ENCODE measurements around the gene DCAF5. TPM values are rescaled to one million over a fixed set of nuclear protein-coding genes. Genes with fewer than 3 reads are reported as not detected.

DCAF5 gene
- total RNA-seq, 1 experiment from 2014 or later = 29.1 TPM

GRCh38 chr14:69044965-69045555, 107.9 kb downstream of the DCAF5 start:
- Histone ChIP-seq H3K9me3 (ENCODE audit: insufficient read depth, low read depth) (no peaks in the 10 kb centered on the region), H3K79me2 (ENCODE audit: low read depth) (no peaks in the 10 kb centered on the region), H3F3A (ENCODE audit: insufficient read depth, low read depth) (peaks cover 3% of the 10 kb centered on the region; the same call in 1 of the 2 replicates), H4K20me1 (ENCODE audit: insufficient read depth) (no peaks in the 10 kb centered on the region), H3K27ac (no peak overlapping the region), H3K4me1 (replicated peaks; ENCODE audit: insufficient read depth) (peaks cover 35% of the 10 kb centered on the region), H3K9me2 (ENCODE audit: insufficient read depth) (no peaks in the 10 kb centered on the region), H3K27me3 (ENCODE audit: insufficient read depth, low read depth) (no peaks in the 10 kb centered on the region), H3K4me2 (no peak overlapping the region), H2AFZ (no peak overlapping the region), H3K36me3 (ENCODE audit: low read depth) (no peaks in the 10 kb centered on the region), H3K4me3 (no peak overlapping the region)
- TF ChIP-seq CTCF (conservative IDR thresholded peaks at IDR 0.05) = no peak
- ChIA-PET CTCF (interaction anchor here (0.6 kb wide), 1 partner anchor 35 kb away, joined by 3 read pairs; no protein-coding TSS in a partner anchor), POLR2A (ENCODE audit: unreplicated experiment) (interaction anchor here (0.6 to 0.7 kb wide), 3 partner anchors 68 to 1027 kb away, joined by 4 to 7 read pairs (median 5); no protein-coding TSS in a partner anchor)
- DNase-seq = peak in 1 of 2 experiments; percentile 3
- BruUV-seq (replicated peaks) = no TSS peak
- intact Hi-C loops (cut with micrococcal nuclease; ENCODE audit: unreplicated experiment) = loop anchor here (5.0 kb wide), 1 partner anchor 47 kb away; no protein-coding TSS in a partner anchor

GRCh38 chr14:69044296-69044695, 108.6 kb downstream of the DCAF5 start:
- Histone ChIP-seq H3K4me2 (no peak overlapping the region), H3F3A (ENCODE audit: insufficient read depth, low read depth) (peaks cover 5% of the 10 kb centered on the region; the same call in 1 of the 2 replicates), H3K36me3 (ENCODE audit: low read depth) (no peaks in the 10 kb centered on the region), H3K79me2 (ENCODE audit: low read depth) (no peaks in the 10 kb centered on the region), H4K20me1 (ENCODE audit: insufficient read depth) (no peaks in the 10 kb centered on the region), H3K4me3 (no peak overlapping the region), H3K9me2 (ENCODE audit: insufficient read depth) (no peaks in the 10 kb centered on the region), H3K27me3 (ENCODE audit: insufficient read depth, low read depth) (no peaks in the 10 kb centered on the region), H3K27ac (no peak overlapping the region), H3K9me3 (ENCODE audit: insufficient read depth, low read depth) (no peaks in the 10 kb centered on the region), H3K4me1 (replicated peaks; ENCODE audit: insufficient read depth) (peaks cover 33% of the 10 kb centered on the region), H2AFZ (no peak overlapping the region)
- CTCF ChIA-PET = no interaction called here
- intact Hi-C loops (cut with micrococcal nuclease; ENCODE audit: unreplicated experiment) = loop anchor here (5.0 kb wide), 1 partner anchor 48 kb away; no protein-coding TSS in a partner anchor
- no peak for TF ChIP-seq CTCF (conservative IDR thresholded peaks at IDR 0.05)
- TF ChIP-seq EZH2 (IDR thresholded peaks at IDR 0.05; ENCODE audit: low read depth) = no peak
- POLR2A ChIA-PET (ENCODE audit: unreplicated experiment) = interaction anchor here (0.6 kb wide), 1 partner anchor 1228 kb away, joined by 3 read pairs; the partner anchor contains the start of gene ZFYVE26
- DNase-seq = peak in 1 of 2 experiments; percentile 33
- no TSS peak for BruUV-seq (replicated peaks)

GRCh38 chr14:69043596-69044260, 109.2 kb downstream of the DCAF5 start:
- Histone ChIP-seq H3K9me3 (ENCODE audit: insufficient read depth, low read depth) (no peaks in the 10 kb centered on the region), H2AFZ (no peak overlapping the region), H3K27me3 (ENCODE audit: insufficient read depth, low read depth) (no peaks in the 10 kb centered on the region), H3F3A (ENCODE audit: insufficient read depth, low read depth) (peaks cover 10% of the 10 kb centered on the region; the same call in 1 of the 2 replicates), H3K4me2 (no peak overlapping the region), H4K20me1 (ENCODE audit: insufficient read depth) (no peaks in the 10 kb centered on the region), H3K79me2 (ENCODE audit: low read depth) (no peaks in the 10 kb centered on the region), H3K36me3 (ENCODE audit: low read depth) (no peaks in the 10 kb centered on the region), H3K4me3 (no peak overlapping the region), H3K27ac (no peak overlapping the region), H3K9me2 (ENCODE audit: insufficient read depth) (no peaks in the 10 kb centered on the region), H3K4me1 (replicated peaks; ENCODE audit: insufficient read depth) (peaks cover 37% of the 10 kb centered on the region)
- BruUV-seq (replicated peaks) = no TSS peak
- no peak for TF ChIP-seq EZH2 (IDR thresholded peaks at IDR 0.05; ENCODE audit: low read depth)
- TF ChIP-seq CTCF (conservative IDR thresholded peaks at IDR 0.05) = no peak
- DNase-seq = peak; percentile 26 to 42
- ChIA-PET POLR2A (ENCODE audit: unreplicated experiment) (interaction anchor here (0.6 kb wide), 1 partner anchor 1227 kb away, joined by 3 read pairs; the partner anchor contains the start of gene ZFYVE26), CTCF (no interaction called here)
- intact Hi-C loops (cut with micrococcal nuclease; ENCODE audit: unreplicated experiment) = loop anchor here (5.0 kb wide), 1 partner anchor 49 kb away; no protein-coding TSS in a partner anchor
